ENCODE measurements around the gene SEZ6L. TPM values are rescaled to one million over a fixed set of nuclear protein-coding genes. Genes with fewer than 3 reads are reported as not detected.

SEZ6L gene
- total RNA-seq, 1 donor from 2014 or later = 2.3 TPM

DNA sequence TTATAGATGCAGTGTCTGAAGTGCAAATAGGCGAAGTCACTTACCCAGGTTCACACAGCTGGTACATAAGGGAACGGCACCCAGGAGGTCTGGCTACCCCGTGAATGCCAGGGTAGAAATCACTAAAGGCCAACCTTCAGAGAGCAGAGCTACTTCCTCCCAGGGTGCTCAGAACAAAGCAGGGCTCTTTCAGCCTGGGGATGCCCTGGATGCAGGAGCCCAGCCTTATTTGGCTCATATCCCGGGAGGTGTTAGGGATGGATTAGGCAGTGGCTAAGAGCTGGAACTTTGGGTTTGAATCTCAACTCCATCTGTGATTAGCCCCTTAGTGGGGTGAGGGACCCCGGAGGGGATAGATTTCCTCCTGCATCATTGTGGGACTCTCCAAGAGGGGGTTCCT, 226.7 kb downstream of the SEZ6L start:
- Histone ChIP-seq H3K9me3 (ENCODE audit: insufficient read depth, low read depth, low read length) (no peaks in the 10 kb centered on the region), H2AFZ (ENCODE audit: low read depth, low read length) (no peak overlapping the region), H3K36me3 (ENCODE audit: insufficient read depth, low read length) (no peaks in the 10 kb centered on the region), H4K20me1 (ENCODE audit: insufficient read depth, low read length) (no peaks in the 10 kb centered on the region), H3K4me1 (ENCODE audit: insufficient read depth, low read length) (no peaks in the 10 kb centered on the region), H3K27ac (ENCODE audit: low read depth, low read length) (no peak overlapping the region), H3K27me3 (ENCODE audit: insufficient read depth, low read length) (no peaks in the 10 kb centered on the region), H3K4me3 (ENCODE audit: insufficient read depth, low read depth, low read length) (no peak overlapping the region), H3K79me2 (ENCODE audit: insufficient read depth, low read length) (no peaks in the 10 kb centered on the region), H3K9ac (ENCODE audit: low read length) (no peak overlapping the region), H3K4me2 (ENCODE audit: low read length) (no peak overlapping the region)
- DNase-seq (ENCODE audit: low read depth) (no peak), FAIRE-seq (no peak)
- Mint-ChIP-seq H3K4me1 (ENCODE audit: low read depth, unreplicated experiment) (peaks cover 5% of the 10 kb centered on the region), H3K9me3 (ENCODE audit: unreplicated experiment) (no peaks in the 10 kb centered on the region), H3K36me3 (ENCODE audit: low read depth, unreplicated experiment) (no peaks in the 10 kb centered on the region), H3K4me3 (ENCODE audit: unreplicated experiment) (no peak overlapping the region), H3K27ac (ENCODE audit: unreplicated experiment) (no peak overlapping the region), H3K27me3 (ENCODE audit: low read depth, unreplicated experiment) (peaks cover 2% of the 10 kb centered on the region)
- TF ChIP-seq EZH2 (IDR thresholded peaks at IDR 0.05; ENCODE audit: insufficient read depth, low read length) (no peak), CTCF (IDR thresholded peaks at IDR 0.05; ENCODE audit: insufficient read depth, low read depth, low read length) (no peak)

GRCh38 chr22:26398741-26399153, 229.5 kb downstream of the SEZ6L start:
- Mint-ChIP-seq H3K4me3 (ENCODE audit: unreplicated experiment) (no peak overlapping the region), H3K27ac (ENCODE audit: unreplicated experiment) (no peak overlapping the region), H3K4me1 (ENCODE audit: low read depth, unreplicated experiment) (peaks cover 11% of the 10 kb centered on the region), H3K27me3 (ENCODE audit: low read depth, unreplicated experiment) (peaks cover 3% of the 10 kb centered on the region), H3K9me3 (ENCODE audit: unreplicated experiment) (no peaks in the 10 kb centered on the region), H3K36me3 (ENCODE audit: low read depth, unreplicated experiment) (no peaks in the 10 kb centered on the region)
- DNase-seq (ENCODE audit: low read depth) = peak; percentile 71
- FAIRE-seq = peak; percentile 91
- Histone ChIP-seq H3K9me3 (ENCODE audit: insufficient read depth, low read depth, low read length) (no peaks in the 10 kb centered on the region), H4K20me1 (ENCODE audit: insufficient read depth, low read length) (no peaks in the 10 kb centered on the region), H2AFZ (ENCODE audit: low read depth, low read length) (peak overlapping the region; percentile 23), H3K9ac (ENCODE audit: low read length) (no peak overlapping the region), H3K36me3 (ENCODE audit: insufficient read depth, low read length) (no peaks in the 10 kb centered on the region), H3K4me3 (ENCODE audit: insufficient read depth, low read depth, low read length) (no peak overlapping the region), H3K27ac (ENCODE audit: low read depth, low read length) (no peak overlapping the region), H3K27me3 (ENCODE audit: insufficient read depth, low read length) (no peaks in the 10 kb centered on the region), H3K4me2 (ENCODE audit: low read length) (peak overlapping the region; percentile 7), H3K79me2 (ENCODE audit: insufficient read depth, low read length) (no peaks in the 10 kb centered on the region), H3K4me1 (ENCODE audit: insufficient read depth, low read length) (no peaks in the 10 kb centered on the region)
- TF ChIP-seq EZH2 (IDR thresholded peaks at IDR 0.05; ENCODE audit: insufficient read depth, low read length) (no peak), CTCF (IDR thresholded peaks at IDR 0.05; ENCODE audit: insufficient read depth, low read depth, low read length) (peak; percentile 80)

DNA sequence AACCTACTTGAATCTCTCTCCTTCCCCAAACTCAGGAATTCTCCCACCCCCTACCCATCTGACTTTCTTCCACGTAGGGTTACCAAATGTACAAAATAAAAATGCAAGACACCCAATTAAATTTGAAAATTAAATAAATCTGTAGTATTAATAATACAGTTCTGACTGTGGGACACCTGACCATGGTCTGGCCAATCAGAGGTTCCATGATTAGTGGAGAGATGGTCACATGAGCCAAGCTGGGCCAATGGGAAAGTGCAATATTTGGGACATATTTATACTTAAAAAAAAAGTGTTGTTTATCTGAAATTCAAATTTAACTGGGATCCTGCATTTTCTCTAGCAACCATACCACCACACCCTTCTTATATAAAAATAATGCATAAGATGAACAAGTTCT, 230.0 kb downstream of the SEZ6L start:
- TF ChIP-seq EZH2 (IDR thresholded peaks at IDR 0.05; ENCODE audit: insufficient read depth, low read length) = no peak
- no peak for TF ChIP-seq CTCF (IDR thresholded peaks at IDR 0.05; ENCODE audit: insufficient read depth, low read depth, low read length)
- no peaks in the 10 kb centered on the region for H3K27me3 ChIP-seq (ENCODE audit: insufficient read depth, low read length)
- Mint-ChIP-seq H3K27ac (ENCODE audit: unreplicated experiment) (no peak overlapping the region), H3K4me1 (ENCODE audit: low read depth, unreplicated experiment) (peaks cover 13% of the 10 kb centered on the region), H3K9me3 (ENCODE audit: unreplicated experiment) (no peaks in the 10 kb centered on the region), H3K27me3 (ENCODE audit: low read depth, unreplicated experiment) (peaks cover 3% of the 10 kb centered on the region), H3K36me3 (ENCODE audit: low read depth, unreplicated experiment) (no peaks in the 10 kb centered on the region), H3K4me3 (ENCODE audit: unreplicated experiment) (no peak overlapping the region)
- H3K4me1 ChIP-seq (ENCODE audit: insufficient read depth, low read length) = no peaks in the 10 kb centered on the region
- H3K9ac ChIP-seq (ENCODE audit: low read length) = no peak overlapping the region
- peak overlapping the region; percentile 7 for H3K4me2 ChIP-seq (ENCODE audit: low read length)
- no peaks in the 10 kb centered on the region for H4K20me1 ChIP-seq (ENCODE audit: insufficient read depth, low read length)
- FAIRE-seq (no peak), DNase-seq (ENCODE audit: low read depth) (no peak)
- H3K27ac ChIP-seq (ENCODE audit: low read depth, low read length) = no peak overlapping the region
- no peak overlapping the region for H3K4me3 ChIP-seq (ENCODE audit: insufficient read depth, low read depth, low read length)
- H2AFZ ChIP-seq (ENCODE audit: low read depth, low read length) = no peak overlapping the region
- H3K36me3 ChIP-seq (ENCODE audit: insufficient read depth, low read length) = no peaks in the 10 kb centered on the region
- H3K79me2 ChIP-seq (ENCODE audit: insufficient read depth, low read length) = no peaks in the 10 kb centered on the region
- H3K9me3 ChIP-seq (ENCODE audit: insufficient read depth, low read depth, low read length) = no peaks in the 10 kb centered on the region
